Ectodermal cell (in vitro differentiated cells): ENCODE measurements around the gene RASD2.

Source experiments
- H3K27ac ChIP-seq: 2 replicates; pipeline ENCODE4 v1.7.0; 2013; ENCODE audit warnings: mild to moderate bottlenecking, low read depth, low read length; ENCODE audit not compliant: insufficient read depth, poor library complexity, severe bottlenecking
- H3K27me3 ChIP-seq: 2 replicates; pipeline ENCODE4 v1.7.0; 2013; ENCODE audit warnings: mild to moderate bottlenecking, low read length; ENCODE audit not compliant: insufficient read depth, control insufficient read depth, poor library complexity, severe bottlenecking
- H3K36me3 ChIP-seq: one replicate; pipeline ENCODE4 v1.7.0; 2013; ENCODE audit warnings: low read length; ENCODE audit not compliant: control insufficient read depth, insufficient read depth
- H3K4me1 ChIP-seq: one replicate; pipeline ENCODE4 v1.7.0; 2013; ENCODE audit warnings: low read length; ENCODE audit not compliant: control insufficient read depth, insufficient read depth
- H3K4me3 ChIP-seq: 2 replicates; pipeline ENCODE4 v1.7.0; 2013; ENCODE audit warnings: low read depth, low read length, control low read depth; ENCODE audit not compliant: insufficient read depth
- H3K9me3 ChIP-seq: 2 replicates; pipeline ENCODE4 v1.7.0; 2013; ENCODE audit warnings: mild to moderate bottlenecking, low read length, moderate library complexity; ENCODE audit not compliant: control insufficient read depth
- WGBS, 2 experiments: methylation state at CpG; one replicate each; pipeline ENCODE4 v1.1.7; 2013; ENCODE audit warnings: missing lambda C conversion rate in 2 of 2; 5-methylcytosine and 5-hydroxymethylcytosine counted together

Gene RASD2

DNA sequence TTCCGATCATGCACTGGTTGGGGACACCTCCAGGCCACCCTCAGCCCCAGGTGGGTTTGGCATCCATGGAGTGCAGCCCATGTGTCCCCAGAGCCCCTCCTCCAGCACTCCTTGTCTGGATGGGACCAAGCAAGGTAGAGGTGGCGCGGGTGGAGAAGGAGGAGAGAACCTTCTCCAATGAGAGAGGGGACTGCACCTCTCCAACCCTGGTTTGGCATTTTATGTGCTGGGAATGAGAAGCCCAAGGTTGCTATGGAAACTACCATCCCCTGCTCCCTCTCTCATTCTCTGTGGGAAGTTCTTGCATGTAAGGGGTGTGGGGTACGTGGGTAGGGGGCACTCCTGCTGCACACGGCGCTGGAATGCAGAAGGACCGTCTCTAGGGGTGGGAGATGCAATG, 21.8 kb upstream of the RASD2 start:
- 86 to 89% methylated on average over 7 of the region's 7 CpGs for whole genome bisulfite sequencing, 2 experiments
- H3K27me3 ChIP-seq, result no peaks in the 10 kb centered on the region

DNA sequence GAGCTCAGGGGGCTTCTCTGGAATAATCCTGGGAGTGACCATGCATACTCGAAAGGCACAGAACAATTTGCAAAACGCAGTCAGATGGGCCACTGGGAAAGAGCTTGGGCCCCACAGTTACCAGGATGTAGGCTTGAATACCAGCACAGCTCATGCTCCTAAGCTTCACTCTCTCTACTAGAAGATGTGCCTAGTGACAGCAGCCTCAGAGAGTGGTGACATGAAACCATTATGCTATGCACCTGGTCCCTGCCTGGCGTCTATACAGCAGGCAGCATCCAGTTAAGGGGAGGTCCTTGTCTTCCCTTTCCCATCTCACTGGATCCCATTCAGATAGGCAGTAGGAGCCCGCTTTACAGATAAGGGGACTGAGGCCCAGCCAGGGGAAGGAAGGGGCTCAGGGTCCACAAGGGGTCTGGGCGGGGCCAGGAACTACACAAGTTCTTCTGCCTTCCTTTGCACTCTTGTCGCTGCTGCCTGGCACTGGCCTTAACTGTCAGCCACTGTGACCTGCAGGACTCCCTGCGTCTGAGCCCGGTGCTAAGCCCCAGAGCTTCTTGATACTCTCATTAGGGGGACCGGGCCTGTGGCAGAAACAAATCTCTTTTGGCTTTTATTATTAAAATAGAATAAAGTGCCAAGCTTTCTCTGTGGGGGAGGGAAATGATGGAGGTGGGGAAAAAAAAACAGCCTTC, 21.2 kb upstream of the RASD2 start:
- no peaks in the 10 kb centered on the region for H3K36me3 ChIP-seq
- H3K27me3 ChIP-seq, result no peaks in the 10 kb centered on the region
- no peak overlapping the region for H3K4me3 ChIP-seq
- 78 to 82% methylated on average over 9 of the region's 9 CpGs for WGBS, 2 experiments
- no peak overlapping the region for H3K27ac ChIP-seq
- no peaks in the 10 kb centered on the region for H3K9me3 ChIP-seq
- peaks cover 7% of the 10 kb centered on the region for H3K4me1 ChIP-seq

More for the DNA sequence above, 21.8 kb upstream of the RASD2 start:
- Histone ChIP-seq H3K36me3 (no peaks in the 10 kb centered on the region), H3K27ac (no peak overlapping the region), H3K4me3 (no peak overlapping the region), H3K4me1 (peaks cover 7% of the 10 kb centered on the region), H3K9me3 (no peaks in the 10 kb centered on the region)

DNA sequence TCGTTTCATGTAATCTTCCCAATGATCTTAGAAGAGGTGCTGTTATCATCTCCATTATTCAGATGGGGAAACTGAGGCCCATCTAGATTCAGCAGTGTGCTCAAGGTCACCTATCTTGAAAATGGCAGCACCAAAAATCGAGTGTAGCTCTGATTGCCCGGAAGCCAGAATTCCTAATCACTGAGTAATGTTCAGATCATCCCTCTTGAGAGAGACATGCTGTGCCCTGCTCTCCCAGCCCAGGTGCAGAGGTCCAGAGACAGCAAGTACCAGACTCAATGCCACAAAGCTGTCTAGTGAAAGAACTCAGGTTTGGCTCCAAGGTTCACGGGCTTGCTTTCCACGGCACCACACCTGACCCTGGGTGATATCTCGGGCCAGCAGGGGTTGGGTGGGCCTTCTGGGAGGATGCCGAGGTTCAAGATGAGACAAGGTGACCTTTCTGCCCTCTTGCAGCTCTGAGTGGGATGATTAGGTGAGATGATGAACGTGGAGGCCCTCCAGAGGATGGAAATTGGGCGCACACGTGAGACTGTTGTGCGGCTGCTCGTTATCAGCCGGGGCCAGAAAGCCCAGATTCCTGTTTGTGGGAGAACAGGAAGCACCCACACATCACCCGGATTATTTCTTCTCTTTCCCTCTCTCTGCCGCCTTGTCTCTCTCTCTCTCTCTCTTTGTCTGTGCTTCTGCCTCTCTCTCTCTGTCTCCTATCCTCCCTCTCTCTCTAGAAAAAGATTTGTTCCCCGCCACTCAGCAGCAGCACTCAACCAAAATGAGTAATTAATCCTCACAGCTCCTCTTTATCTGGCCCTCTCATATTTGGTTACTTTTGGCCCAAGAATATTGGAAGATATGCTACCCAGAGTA, 19.0 kb upstream of the RASD2 start:
- H3K27me3 ChIP-seq, result no peaks in the 10 kb centered on the region
- H3K4me1 ChIP-seq, result peaks cover 11% of the 10 kb centered on the region
- WGBS, 2 experiments, result 87 to 91% methylated on average over 16 of the region's 16 CpGs
- H3K4me3 ChIP-seq, result no peak overlapping the region
- H3K27ac ChIP-seq, result no peak overlapping the region
- no peaks in the 10 kb centered on the region for H3K9me3 ChIP-seq
- H3K36me3 ChIP-seq, result no peaks in the 10 kb centered on the region

DNA sequence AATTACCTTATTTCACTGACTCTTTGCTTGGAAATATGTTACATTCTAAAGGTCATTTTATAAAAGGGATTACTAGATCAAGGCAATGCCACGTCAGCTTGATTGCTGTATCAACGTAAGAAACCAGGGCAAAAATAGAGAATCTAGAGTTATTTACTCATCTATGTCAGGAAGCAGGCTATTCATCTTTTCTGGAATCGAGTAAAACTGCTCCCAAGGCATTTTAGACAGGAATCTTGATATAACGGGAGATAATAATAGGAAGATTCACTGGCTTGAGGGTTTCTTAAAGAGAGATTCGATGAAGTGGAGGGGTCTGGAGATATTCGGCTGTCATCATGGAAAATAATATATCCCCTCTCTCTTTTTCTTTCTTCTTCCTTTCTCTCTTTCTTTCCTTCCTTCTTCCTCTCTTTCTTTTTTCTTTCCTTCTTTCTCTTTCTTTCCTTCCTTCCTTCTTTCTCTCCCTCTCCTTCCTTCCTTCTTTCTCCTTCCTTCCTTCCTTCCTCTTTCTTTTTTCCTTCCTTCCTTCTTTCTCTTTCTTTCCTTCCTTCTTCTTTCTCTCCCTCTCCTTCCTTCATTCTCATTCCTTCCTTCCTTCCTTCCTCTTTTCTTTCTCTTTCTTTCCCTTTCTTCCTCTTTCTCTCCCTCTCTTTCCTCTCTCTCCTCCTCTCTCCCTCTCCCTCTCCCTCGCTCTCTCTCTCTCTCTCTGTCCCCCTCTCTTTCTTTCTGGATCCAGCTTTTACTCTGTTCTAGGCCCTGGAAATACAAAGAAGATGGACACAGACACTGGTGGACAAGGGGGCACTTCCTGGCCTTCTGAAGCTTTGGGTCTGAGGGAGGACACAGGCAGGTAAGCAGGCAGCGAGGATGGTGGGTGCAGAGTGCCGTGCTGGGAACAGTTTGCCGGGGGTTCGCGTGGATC, 18.1 kb upstream of the RASD2 start:
- WGBS, 2 experiments, result 92 to 93% methylated on average over 12 of the region's 12 CpGs
- Histone ChIP-seq H3K4me3 (no peak overlapping the region), H3K9me3 (no peaks in the 10 kb centered on the region), H3K27me3 (no peaks in the 10 kb centered on the region), H3K4me1 (peaks cover 16% of the 10 kb centered on the region), H3K36me3 (no peaks in the 10 kb centered on the region), H3K27ac (no peak overlapping the region)

- H3K27me3 ChIP-seq, result no peaks in the 10 kb centered on the region
- 88% methylated on average over 17 of the region's 17 CpGs for WGBS, 2 experiments
- H3K36me3 ChIP-seq, result no peaks in the 10 kb centered on the region
- no peak overlapping the region for H3K27ac ChIP-seq
- H3K9me3 ChIP-seq, result no peaks in the 10 kb centered on the region
- H3K4me1 ChIP-seq, result peaks cover 11% of the 10 kb centered on the region
- H3K4me3 ChIP-seq, result no peak overlapping the region
Measured at GRCh38 chr22:35523167-35523947, 17.3 kb upstream of the RASD2 start.

- Histone ChIP-seq H3K4me1 (peaks cover 9% of the 10 kb centered on the region), H3K9me3 (no peaks in the 10 kb centered on the region), H3K27me3 (no peaks in the 10 kb centered on the region), H3K36me3 (no peaks in the 10 kb centered on the region), H3K27ac (no peak overlapping the region), H3K4me3 (no peak overlapping the region)
- WGBS, 2 experiments, result 89 to 92% methylated on average over 14 of the region's 14 CpGs
Measured at GRCh38 chr22:35524966-35525686, 15.5 kb upstream of the RASD2 start.

DNA sequence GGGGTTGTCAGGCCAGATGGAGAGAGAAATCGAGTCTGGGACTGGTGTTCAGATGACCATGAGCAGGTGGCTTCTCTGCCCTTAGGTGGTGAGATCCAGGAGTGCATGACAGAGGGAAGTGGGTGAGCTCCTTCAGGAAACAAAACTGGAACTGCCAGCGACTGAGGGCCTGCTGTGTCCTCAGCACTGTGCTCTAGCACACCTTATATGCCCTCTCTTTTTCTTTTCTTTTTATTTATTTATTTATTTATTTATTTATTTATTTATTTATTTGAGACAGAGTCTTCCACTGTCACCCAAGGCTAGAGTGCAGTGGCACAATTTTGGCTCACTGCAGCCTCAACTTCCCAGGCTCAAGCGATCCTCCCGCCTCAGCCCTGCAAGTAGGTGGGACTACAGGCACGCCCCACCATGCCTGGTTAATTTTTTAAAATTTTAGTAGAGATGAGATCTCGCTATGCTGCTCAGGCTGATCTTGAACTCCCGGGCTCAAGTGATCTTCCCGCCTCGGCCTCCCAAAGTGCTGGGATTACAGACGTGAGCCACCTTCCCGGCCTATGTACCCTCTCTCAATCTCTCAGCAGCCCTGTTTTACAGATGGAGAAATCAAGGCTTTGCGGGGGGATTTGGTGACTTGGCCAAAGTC, 14.8 kb upstream of the RASD2 start:
- H3K27ac ChIP-seq, result no peak overlapping the region
- 92 to 94% methylated on average over 12 of the region's 12 CpGs for WGBS, 2 experiments
- H3K9me3 ChIP-seq, result no peaks in the 10 kb centered on the region

DNA sequence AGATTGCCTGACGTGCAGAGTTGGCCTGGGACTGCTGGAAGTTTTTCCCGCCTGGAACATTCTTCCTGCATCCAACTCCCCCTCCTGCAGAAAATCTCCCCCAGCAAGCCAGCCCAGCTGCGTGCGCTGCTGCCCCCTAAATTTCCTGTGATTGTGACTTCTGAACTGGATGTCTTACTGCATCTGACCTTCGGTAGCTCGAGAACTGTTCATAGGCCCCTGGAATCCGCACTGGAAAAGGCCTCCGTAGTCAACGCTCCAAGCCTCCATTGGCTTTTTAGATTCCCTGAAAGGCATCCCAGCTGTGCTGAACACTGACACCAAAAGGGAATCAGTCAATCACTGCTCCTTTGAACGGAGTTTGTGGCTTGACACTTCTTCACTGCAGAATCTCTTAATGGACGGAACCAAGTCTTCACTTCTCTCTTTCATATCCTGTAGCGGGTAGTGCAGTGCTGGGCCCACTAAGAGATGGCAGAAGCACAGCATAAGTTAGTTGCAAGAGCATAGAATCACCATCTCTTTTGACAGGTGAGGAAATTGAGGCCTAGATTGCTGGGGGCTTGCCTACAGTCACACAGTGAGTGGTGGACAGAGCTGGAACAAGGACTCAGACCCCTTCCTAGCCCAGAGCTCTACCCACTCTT, 14.2 kb upstream of the RASD2 start:
- Histone ChIP-seq H3K4me1 (peaks cover 9% of the 10 kb centered on the region), H3K27me3 (no peaks in the 10 kb centered on the region), H3K4me3 (no peak overlapping the region), H3K9me3 (no peaks in the 10 kb centered on the region), H3K36me3 (no peaks in the 10 kb centered on the region), H3K27ac (no peak overlapping the region)
- 78 to 81% methylated on average over 12 of the region's 12 CpGs for WGBS, 2 experiments

More for the DNA sequence above, 14.8 kb upstream of the RASD2 start:
- no peak overlapping the region for H3K4me3 ChIP-seq
- no peaks in the 10 kb centered on the region for H3K36me3 ChIP-seq
- H3K27me3 ChIP-seq, result no peaks in the 10 kb centered on the region
- peaks cover 9% of the 10 kb centered on the region for H3K4me1 ChIP-seq
